Left ventricle myocardium inferior (tissue), 1 donor: Measurements from ENCODE around the gene TXN2. TPM values are rescaled to one million over a fixed set of nuclear protein-coding genes. Genes with fewer than 3 reads are reported as not detected.

Source experiments
- DNase-seq: peaks from one replicate; pipeline ENCODE4 v3.0.0-alpha.2; 2020
- H3K27ac ChIP-seq: fragments of 200-600 bp; replicated peaks from 2 replicates; pipeline ENCODE4 v1.8.0; 2021
- H3K27me3 ChIP-seq: fragments of 200-600 bp; 2 replicates; pipeline ENCODE4 v1.8.0; 2021; ENCODE audit warnings: low read depth
- H3K36me3 ChIP-seq: fragments of 200-600 bp; 2 replicates; pipeline ENCODE4 v1.8.0; 2021
- H3K4me1 ChIP-seq: fragments of 200-600 bp; 2 replicates; pipeline ENCODE4 v1.8.0; 2021
- H3K4me3 ChIP-seq: fragments of 200-600 bp; 2 replicates; pipeline ENCODE4 v1.8.0; 2021; ENCODE audit warnings: mild to moderate bottlenecking, moderate library complexity
- H3K9me3 ChIP-seq: fragments of 200-600 bp; replicated peaks from 2 replicates; pipeline ENCODE4 v1.8.0; 2021
- CTCF ChIP-seq: fragments of 200-600 bp; IDR thresholded peaks from 2 replicates; pipeline ENCODE4 v1.8.0; 2021; ENCODE audit warnings: antibody characterized with exemption, mild to moderate bottlenecking, borderline replicate concordance
- intact Hi-C: fragments of 100-400 bp; cut with micrococcal nuclease; formaldehyde crosslinking; loops from one replicate; pipeline ENCODE4 v1.11.0; 2022
- total RNA-seq: library from RNA; stranded (reverse); fragmentation: NEBNext Ultra II Directional; extraction: Animal tissue kit (Norgen Biotek cat#: 25700); gene quantifications from one replicate; pipeline ENCODE4 v1.2.1, GENCODE V29; 2021
- donor health status: DM: no; HTN: yes; CAD: no; lungs with severe emphysema.

Gene TXN2
- total RNA-seq, 1 donor from 2014 or later, result 113 TPM

DNA sequence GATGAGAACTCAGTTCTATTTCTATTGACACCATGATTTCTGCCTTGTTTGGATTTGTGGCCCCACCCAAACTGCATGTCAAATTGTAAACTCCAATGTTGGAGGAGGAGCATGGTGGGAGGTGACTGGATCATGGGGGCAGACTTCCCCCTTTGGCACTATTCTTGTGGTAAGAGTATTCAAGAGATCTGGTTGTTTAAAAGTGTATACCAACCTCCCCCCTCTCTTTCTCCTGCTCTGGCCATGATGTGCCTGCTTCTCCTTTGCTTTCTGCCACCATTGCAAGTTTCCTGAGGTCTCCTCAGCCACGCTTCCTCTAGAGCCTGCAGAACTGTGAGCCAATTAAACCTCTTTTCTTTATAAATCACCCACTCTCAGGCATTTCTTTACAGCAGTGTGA, 33.3 kb upstream of the TXN2 start:
- no peak overlapping the region for H3K27ac ChIP-seq

GRCh38 chr22:36512991-36513390, 31.6 kb upstream of the TXN2 start:
- TF ChIP-seq CTCF, result no peak
- H3K27me3 ChIP-seq, result no peaks in the 10 kb centered on the region
- H3K4me1 ChIP-seq, result no peaks in the 10 kb centered on the region
- no peak overlapping the region for H3K4me3 ChIP-seq
- H3K36me3 ChIP-seq, result peaks cover 81% of the 10 kb centered on the region
- DNase-seq, result no peak
- intact Hi-C loops, result no loop called here
- H3K9me3 ChIP-seq, result no peaks in the 10 kb centered on the region
- no peak overlapping the region for H3K27ac ChIP-seq

More for the DNA sequence above, 33.3 kb upstream of the TXN2 start:
- Histone ChIP-seq H3K27me3 (no peaks in the 10 kb centered on the region), H3K4me1 (no peaks in the 10 kb centered on the region), H3K9me3 (no peaks in the 10 kb centered on the region), H3K36me3 (peaks cover 99% of the 10 kb centered on the region), H3K4me3 (no peak overlapping the region)
- TF ChIP-seq CTCF, result no peak
- no peak for DNase-seq
- intact Hi-C loops, result no loop called here

- no peak for TF ChIP-seq CTCF
- Histone ChIP-seq H3K27ac (no peak overlapping the region), H3K4me3 (no peak overlapping the region), H3K36me3 (peaks cover 75% of the 10 kb centered on the region), H3K9me3 (no peaks in the 10 kb centered on the region), H3K4me1 (peaks cover 3% of the 10 kb centered on the region), H3K27me3 (no peaks in the 10 kb centered on the region)
- no peak for DNase-seq
- intact Hi-C loops, result no loop called here
Observed at GRCh38 chr22:36512333-36512732, 30.9 kb upstream of the TXN2 start.

DNA sequence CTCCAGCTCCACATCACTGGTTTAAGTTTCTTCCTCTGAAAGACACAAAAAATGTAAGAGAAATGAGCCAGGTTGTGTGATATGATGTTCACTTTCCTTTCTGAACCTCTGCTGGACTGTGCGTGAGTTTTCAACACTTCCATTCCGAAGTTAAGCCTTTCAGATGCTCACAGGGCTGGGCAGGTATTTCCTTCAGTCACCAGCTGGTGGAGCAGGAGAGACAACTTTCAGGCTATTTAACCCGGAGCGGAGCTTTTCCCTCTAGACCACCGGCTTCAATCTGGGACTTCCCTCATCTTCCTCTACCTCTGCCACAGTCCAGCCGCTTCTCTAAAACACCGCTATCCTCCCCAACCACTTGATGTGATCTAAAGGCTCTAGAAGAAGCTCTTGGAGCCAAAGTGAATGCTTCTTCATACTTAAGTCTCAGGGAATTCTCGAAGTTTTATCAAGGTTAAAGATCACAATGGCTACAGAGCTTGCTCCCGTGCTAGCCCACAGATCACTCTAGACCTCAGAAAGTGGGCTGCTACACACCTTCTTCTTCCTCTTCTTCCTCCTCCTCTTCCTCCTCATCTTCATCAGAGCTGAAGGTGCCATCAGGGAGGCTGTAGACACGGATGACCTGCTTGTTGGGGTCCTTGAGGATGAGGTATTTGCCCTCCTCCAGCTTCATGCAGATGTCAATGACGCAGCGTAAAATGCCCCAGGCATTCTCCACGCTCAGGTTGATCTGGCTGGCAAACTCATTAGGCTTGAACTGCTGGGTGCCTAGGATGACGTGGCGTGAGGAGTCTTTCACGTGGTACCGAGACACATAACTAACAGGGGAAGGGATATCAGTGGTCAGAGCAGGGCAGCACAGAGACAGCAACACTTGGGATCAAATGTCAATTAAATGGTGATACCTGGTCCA, 29.8 kb upstream of the TXN2 start:
- Histone ChIP-seq H3K4me3 (no peak overlapping the region), H3K4me1 (peaks cover 13% of the 10 kb centered on the region), H3K27me3 (no peaks in the 10 kb centered on the region), H3K27ac (no peak overlapping the region), H3K36me3 (peaks cover 64% of the 10 kb centered on the region), H3K9me3 (no peaks in the 10 kb centered on the region)
- intact Hi-C loops, result no loop called here
- peak; percentile 66 for TF ChIP-seq CTCF
- DNase-seq, result no peak

DNA sequence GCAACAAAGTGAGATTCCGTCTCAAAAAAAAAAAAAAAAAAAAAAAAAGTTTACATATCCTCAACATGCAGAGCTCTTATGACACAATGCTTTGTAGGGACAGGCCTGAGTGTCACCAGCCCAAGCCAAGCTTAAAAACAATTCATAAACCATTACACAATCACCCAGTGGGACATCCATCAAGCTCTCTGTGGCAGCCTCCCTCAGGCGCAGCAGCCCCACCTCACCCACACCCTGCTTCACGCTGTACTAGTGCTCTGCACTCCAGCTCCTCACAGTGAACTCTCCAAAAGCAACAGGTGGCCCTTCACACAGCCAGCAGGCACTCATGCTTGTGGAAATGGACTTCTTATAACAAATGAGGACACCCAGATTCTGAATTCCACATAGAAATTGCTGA, 28.9 kb upstream of the TXN2 start:
- peaks cover 55% of the 10 kb centered on the region for H3K36me3 ChIP-seq
- DNase-seq, result no peak
- H3K4me1 ChIP-seq, result peaks cover 21% of the 10 kb centered on the region
- no peak overlapping the region for H3K4me3 ChIP-seq
- no peak overlapping the region for H3K27ac ChIP-seq
- TF ChIP-seq CTCF, result no peak
- no peaks in the 10 kb centered on the region for H3K9me3 ChIP-seq
- H3K27me3 ChIP-seq, result no peaks in the 10 kb centered on the region
- intact Hi-C loops, result no loop called here
